ENCODE data around the gene CACNA2D1. TPM values are rescaled to one million over a fixed set of nuclear protein-coding genes. Genes with fewer than 3 reads are reported as not detected.

CACNA2D1 gene
- total RNA-seq, 1 donor from 2014 or later = 1.5 TPM

DNA sequence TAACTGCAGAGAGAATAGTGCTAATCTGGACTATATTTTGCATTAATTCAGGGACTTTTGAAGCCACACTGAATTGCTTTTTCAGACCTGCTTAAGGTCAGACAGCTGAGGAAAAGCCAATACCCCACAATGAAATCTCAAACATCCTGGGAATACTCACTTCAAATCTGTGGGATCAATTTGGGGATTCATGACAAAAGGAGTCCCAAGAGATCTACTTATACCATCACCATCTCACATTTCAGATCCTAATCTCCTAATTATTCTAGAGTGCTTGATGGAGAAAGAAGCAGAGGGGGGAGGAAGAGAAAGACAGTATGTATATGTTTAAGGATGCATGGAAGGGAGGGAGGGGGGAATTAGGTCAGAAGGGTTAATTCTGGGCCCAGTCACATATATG, 202.2 kb downstream of the CACNA2D1 start:
- Mint-ChIP-seq H3K27ac (no peak overlapping the region), H3K4me1 (peaks cover 12% of the 10 kb centered on the region), H3K27me3 (ENCODE audit: insufficient read depth, low read depth) (no peaks in the 10 kb centered on the region), H3K9me3 (no peaks in the 10 kb centered on the region), H3K36me3 (no peaks in the 10 kb centered on the region), H3K4me3 (no peak overlapping the region)
- no peak for DNase-seq (ENCODE audit: low spot score)
- TF ChIP-seq EZH2phosphoT487 (IDR thresholded peaks at IDR 0.05) (no peak), EZH2 (IDR thresholded peaks at IDR 0.05) (no peak), CTCF (IDR thresholded peaks at IDR 0.05) (no peak)
- Histone ChIP-seq H3K27me3 (no peaks in the 10 kb centered on the region), H3K36me3 (no peaks in the 10 kb centered on the region), H3K27ac (no peak overlapping the region), H3K4me2 (no peak overlapping the region), H3F3A (ENCODE audit: low read depth) (no peaks in the 10 kb centered on the region), H4K20me1 (ENCODE audit: low read depth) (no peaks in the 10 kb centered on the region), H3K9me3 (ENCODE audit: low read depth) (no peaks in the 10 kb centered on the region), H3K79me2 (ENCODE audit: low read depth) (no peaks in the 10 kb centered on the region), H3K4me3 (no peak overlapping the region), H3K4me1 (no peaks in the 10 kb centered on the region), H2AFZ (replicated peaks) (no peak overlapping the region), H3K9ac (no peak overlapping the region)

GRCh38 chr7:82235713-82236112, 207.9 kb downstream of the CACNA2D1 start:
- H3K27ac Mint-ChIP-seq = no peak overlapping the region
- H3F3A ChIP-seq (ENCODE audit: low read depth) = no peaks in the 10 kb centered on the region

GRCh38 chr7:82234457-82235049, 209.0 kb downstream of the CACNA2D1 start:
- no peaks in the 10 kb centered on the region for H3K36me3 Mint-ChIP-seq
- H3K9ac ChIP-seq = no peak overlapping the region
- H3K27me3 Mint-ChIP-seq (ENCODE audit: insufficient read depth, low read depth) = peaks cover 2% of the 10 kb centered on the region
- H3F3A ChIP-seq (ENCODE audit: low read depth) = no peaks in the 10 kb centered on the region
- H3K4me3 ChIP-seq = no peak overlapping the region
- H3K27ac ChIP-seq = no peak overlapping the region
- H3K4me1 Mint-ChIP-seq = peaks cover 18% of the 10 kb centered on the region
- TF ChIP-seq EZH2 (IDR thresholded peaks at IDR 0.05) (no peak), CTCF (IDR thresholded peaks at IDR 0.05) (peak; percentile 88)
- no peaks in the 10 kb centered on the region for H3K9me3 ChIP-seq (ENCODE audit: low read depth)
- no peaks in the 10 kb centered on the region for H3K36me3 ChIP-seq
- H4K20me1 ChIP-seq (ENCODE audit: low read depth) = no peaks in the 10 kb centered on the region
- no peaks in the 10 kb centered on the region for H3K9me3 Mint-ChIP-seq
- no peak overlapping the region for H3K27ac Mint-ChIP-seq
- H3K79me2 ChIP-seq (ENCODE audit: low read depth) = no peaks in the 10 kb centered on the region
- H3K27me3 ChIP-seq = no peaks in the 10 kb centered on the region
- DNase-seq (ENCODE audit: low spot score) = peak; percentile 65
- no peaks in the 10 kb centered on the region for H3K4me1 ChIP-seq
- no peak overlapping the region for H3K4me3 Mint-ChIP-seq
- no peak overlapping the region for H3K4me2 ChIP-seq
- peak overlapping the region; percentile 45 for H2AFZ ChIP-seq (replicated peaks)

More at GRCh38 chr7:82235713-82236112, 207.9 kb downstream of the CACNA2D1 start:
- Mint-ChIP-seq H3K4me1 (peaks cover 18% of the 10 kb centered on the region), H3K4me3 (no peak overlapping the region), H3K36me3 (no peaks in the 10 kb centered on the region), H3K27me3 (ENCODE audit: insufficient read depth, low read depth) (peaks cover 2% of the 10 kb centered on the region), H3K9me3 (no peaks in the 10 kb centered on the region)
- Histone ChIP-seq H2AFZ (replicated peaks) (no peak overlapping the region), H3K4me2 (no peak overlapping the region), H3K27ac (no peak overlapping the region), H3K79me2 (ENCODE audit: low read depth) (no peaks in the 10 kb centered on the region), H3K27me3 (no peaks in the 10 kb centered on the region), H3K36me3 (no peaks in the 10 kb centered on the region), H3K4me1 (no peaks in the 10 kb centered on the region), H3K9ac (no peak overlapping the region), H3K9me3 (ENCODE audit: low read depth) (no peaks in the 10 kb centered on the region), H3K4me3 (no peak overlapping the region), H4K20me1 (ENCODE audit: low read depth) (no peaks in the 10 kb centered on the region)
- no peak for DNase-seq (ENCODE audit: low spot score)
- TF ChIP-seq CTCF (IDR thresholded peaks at IDR 0.05) (no peak), EZH2 (IDR thresholded peaks at IDR 0.05) (no peak), EZH2phosphoT487 (IDR thresholded peaks at IDR 0.05) (no peak)

All from neural progenitor cell (in vitro differentiated cells).